ENCODE data around the gene MYH14. TPM values are rescaled to one million over a fixed set of nuclear protein-coding genes. Genes with fewer than 3 reads are reported as not detected.

Gene MYH14
- total and polyA plus RNA-seq, 10 of the 15 experiments (the other 5 are each of a cell fraction or from before 2014, with no cell fraction given) = 0.06 to 0.69 (median 0.15) TPM; not detected in 4

GRCh38 chr19:50231821-50232220 is 28.4 kb downstream of the MYH14 start:
- intact Hi-C loops (cut with micrococcal nuclease; ENCODE audit: unreplicated experiment) = no loop called here
- 41% methylated on average over 16 of the region's 16 CpGs for WGBS (ENCODE audit: insufficient coverage, insufficient replicate concordance, low lambda C conversion rate, missing lambda C conversion rate)

DNA sequence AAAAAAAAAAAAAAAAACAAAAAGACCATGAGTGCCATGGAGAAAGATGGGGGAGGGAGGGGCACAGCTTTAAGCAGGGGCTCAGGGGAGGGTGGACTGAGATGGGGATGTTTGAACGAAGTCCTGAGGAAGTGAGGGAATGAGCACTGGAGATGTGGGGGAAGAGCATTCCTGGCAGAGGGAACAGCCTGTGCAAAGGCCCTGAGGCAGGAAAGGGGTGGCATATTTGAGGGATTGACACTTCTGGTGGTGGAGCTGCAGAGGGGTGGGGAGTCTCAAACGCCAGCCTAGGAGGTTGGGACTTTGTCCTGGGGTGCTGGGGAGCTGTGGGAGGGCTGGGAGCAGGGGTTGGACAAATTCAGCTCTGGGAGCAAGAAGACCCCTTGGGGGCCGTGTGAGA is 29.2 kb downstream of the MYH14 start:
- DNase-seq (ENCODE audit: low read depth, low spot score) (no peak), FAIRE-seq (no peak), ATAC-seq (no peak)
- H4K20me1 ChIP-seq (ENCODE audit: control insufficient read depth, insufficient read depth) = no peaks in the 10 kb centered on the region
- H3K27ac ChIP-seq (ENCODE audit: control insufficient read depth, insufficient read depth) = no peak overlapping the region
- ChIA-PET RAD21 (ENCODE audit: unreplicated experiment) (no interaction called here), SMC1A (ENCODE audit: uncharacterized antibody, unreplicated experiment) (no interaction called here), POLR2A (interaction anchor here (0.6 kb wide), 2 partner anchors 32 to 1422 kb away, joined by 3 to 4 read pairs; no protein-coding TSS in a partner anchor), CTCF (no interaction called here)
- H3K4me2 ChIP-seq (ENCODE audit: control insufficient read depth, insufficient read depth) = no peak overlapping the region
- H3K4me3 ChIP-seq = no peak overlapping the region
- H3K36me3 ChIP-seq (ENCODE audit: control insufficient read depth in 2 of 2, insufficient read depth in 2 of 2, low read length in 1 of 2) = no peaks in the 10 kb centered on the region
- H3K9me3 ChIP-seq (replicated peaks; ENCODE audit: control insufficient read depth, insufficient read depth, low read length) = no peaks in the 10 kb centered on the region
- H3K4me1 ChIP-seq (ENCODE audit: control insufficient read depth, insufficient read depth, low read length) = no peaks in the 10 kb centered on the region
- no peak overlapping the region for H2AFZ ChIP-seq (ENCODE audit: control insufficient read depth, low read depth, low read length)
- WGBS (ENCODE audit: insufficient coverage, insufficient replicate concordance, low lambda C conversion rate, missing lambda C conversion rate) = 0% methylated on average over 3 of the region's 3 CpGs
- H3K79me2 ChIP-seq (ENCODE audit: control insufficient read depth, insufficient read depth, low read length) = no peaks in the 10 kb centered on the region
- no peak for TF ChIP-seq NR2C2 (IDR thresholded peaks at IDR 0.05; ENCODE audit: borderline replicate concordance, control insufficient read depth, insufficient read length, low read depth)
- TF ChIP-seq YY1 (IDR thresholded peaks at IDR 0.05; ENCODE audit: low read depth, low read length) = no peak
- TF ChIP-seq ESRRA (IDR thresholded peaks at IDR 0.05; ENCODE audit: low read length) = no peak
- TF ChIP-seq RAD51 (IDR thresholded peaks at IDR 0.05) = no peak
- no peak for TF ChIP-seq STAT3 (IDR thresholded peaks at IDR 0.05; ENCODE audit: low read depth, low read length)
- TF ChIP-seq HDAC6 (IDR thresholded peaks at IDR 0.05; ENCODE audit: unreplicated experiment) = no peak
- TF ChIP-seq POLR2AphosphoS2 (IDR thresholded peaks at IDR 0.05; ENCODE audit: low read depth, low read length) = no peak
- TF ChIP-seq CHD4 (IDR thresholded peaks at IDR 0.05) = no peak
- TF ChIP-seq, protein P1, sequence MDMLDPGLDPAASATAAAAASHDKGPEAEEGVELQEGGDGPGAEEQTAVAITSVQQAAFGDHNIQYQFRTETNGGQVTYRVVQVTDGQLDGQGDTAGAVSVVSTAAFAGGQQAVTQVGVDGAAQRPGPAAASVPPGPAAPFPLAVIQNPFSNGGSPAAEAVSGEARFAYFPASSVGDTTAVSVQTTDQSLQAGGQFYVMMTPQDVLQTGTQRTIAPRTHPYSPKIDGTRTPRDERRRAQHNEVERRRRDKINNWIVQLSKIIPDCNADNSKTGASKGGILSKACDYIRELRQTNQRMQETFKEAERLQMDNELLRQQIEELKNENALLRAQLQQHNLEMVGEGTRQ (IDR thresholded peaks at IDR 0.05; ENCODE audit: borderline replicate concordance, low read depth, low read length) = no peak
- TF ChIP-seq CEBPB (IDR thresholded peaks at IDR 0.05; ENCODE audit: borderline replicate concordance in 1 of 2, low read depth in 2 of 2, low read length in 2 of 2) = no peak
- intact Hi-C loops (cut with micrococcal nuclease; ENCODE audit: unreplicated experiment) (no loop called here), in situ Hi-C loops (cut with MboI) (no loop called here)
- H3K27me3 ChIP-seq (replicated peaks in 1 of 2; ENCODE audit: control insufficient read depth in 2 of 2, insufficient read depth in 2 of 2, low read length in 1 of 2) = no peaks in the 10 kb centered on the region
- BruUV-seq (replicated peaks) = no TSS peak
- no peak overlapping the region for H3K9ac ChIP-seq (ENCODE audit: control insufficient read depth, insufficient read depth, low read length)

More at GRCh38 chr19:50231821-50232220, 28.4 kb downstream of the MYH14 start:
- Histone ChIP-seq H3K36me3 (ENCODE audit: control insufficient read depth in 2 of 2, insufficient read depth in 2 of 2, low read length in 1 of 2) (no peaks in the 10 kb centered on the region), H3K4me2 (ENCODE audit: control insufficient read depth, insufficient read depth) (no peak overlapping the region), H3K4me3 (no peak overlapping the region), H3K79me2 (ENCODE audit: control insufficient read depth, insufficient read depth, low read length) (no peaks in the 10 kb centered on the region), H3K9me3 (replicated peaks; ENCODE audit: control insufficient read depth, insufficient read depth, low read length) (no peaks in the 10 kb centered on the region), H3K27me3 (replicated peaks in 1 of 2; ENCODE audit: control insufficient read depth in 2 of 2, insufficient read depth in 2 of 2, low read length in 1 of 2) (no peaks in the 10 kb centered on the region), H3K9ac (ENCODE audit: control insufficient read depth, insufficient read depth, low read length) (no peak overlapping the region), H3K4me1 (ENCODE audit: control insufficient read depth, insufficient read depth, low read length) (no peaks in the 10 kb centered on the region), H3K27ac (ENCODE audit: control insufficient read depth, insufficient read depth) (no peak overlapping the region), H4K20me1 (ENCODE audit: control insufficient read depth, insufficient read depth) (no peaks in the 10 kb centered on the region), H2AFZ (ENCODE audit: control insufficient read depth, low read depth, low read length) (no peak overlapping the region)
- in situ Hi-C loops (cut with MboI) = no loop called here
- CTCF ChIA-PET = no interaction called here
- FAIRE-seq = no peak
- no TSS peak for BruUV-seq (replicated peaks)
- SMC1A ChIA-PET (ENCODE audit: uncharacterized antibody, unreplicated experiment) = no interaction called here
- POLR2A ChIA-PET = interaction anchor here (0.6 kb wide), 1 partner anchor 1422 kb away, joined by 4 read pairs; no protein-coding TSS in a partner anchor
- no peak for ATAC-seq
- no peak for DNase-seq (ENCODE audit: low read depth, low spot score)
- TF ChIP-seq FOXM1 (IDR thresholded peaks at IDR 0.05; ENCODE audit: low read depth, low read length) = no peak
- TF ChIP-seq DPF2 (IDR thresholded peaks at IDR 0.05) = no peak
- TF ChIP-seq, protein P2, sequence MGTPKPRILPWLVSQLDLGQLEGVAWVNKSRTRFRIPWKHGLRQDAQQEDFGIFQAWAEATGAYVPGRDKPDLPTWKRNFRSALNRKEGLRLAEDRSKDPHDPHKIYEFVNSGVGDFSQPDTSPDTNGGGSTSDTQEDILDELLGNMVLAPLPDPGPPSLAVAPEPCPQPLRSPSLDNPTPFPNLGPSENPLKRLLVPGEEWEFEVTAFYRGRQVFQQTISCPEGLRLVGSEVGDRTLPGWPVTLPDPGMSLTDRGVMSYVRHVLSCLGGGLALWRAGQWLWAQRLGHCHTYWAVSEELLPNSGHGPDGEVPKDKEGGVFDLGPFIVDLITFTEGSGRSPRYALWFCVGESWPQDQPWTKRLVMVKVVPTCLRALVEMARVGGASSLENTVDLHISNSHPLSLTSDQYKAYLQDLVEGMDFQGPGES (IDR thresholded peaks at IDR 0.05) = no peak
- TF ChIP-seq ETV6 (conservative IDR thresholded peaks at IDR 0.05 in 1 of 2, IDR thresholded peaks at IDR 0.05 in 1 of 2; ENCODE audit: borderline replicate concordance in 1 of 2, low read depth in 1 of 2) = no peak
- no peak for TF ChIP-seq STAT3 (IDR thresholded peaks at IDR 0.05; ENCODE audit: low read depth, low read length)
- no peak for TF ChIP-seq TCF12 (IDR thresholded peaks at IDR 0.05; ENCODE audit: low read depth, low read length)
- TF ChIP-seq ZZZ3 (IDR thresholded peaks at IDR 0.05; ENCODE audit: control insufficient read depth, insufficient read length, low read depth) = no peak
- RAD21 ChIA-PET (ENCODE audit: unreplicated experiment) = no interaction called here

All from GM12878 (cell line).